ENCODE data around the gene ITPK1. TPM values are rescaled to one million over a fixed set of nuclear protein-coding genes. Genes with fewer than 3 reads are reported as not detected.
"Not testable (repeated sequence)": the region's sequence is repeated elsewhere in the genome, so short reads cannot be mapped to it uniquely, and the experiment has no call there.

ITPK1 gene
- total RNA-seq, 1 experiment from 2014 or later, result 27.5 TPM

GRCh38 chr14:93084866-93085857 is 30.6 kb downstream of the ITPK1 start:
- no peak for DNase-seq (ENCODE audit: low read depth)

GRCh38 chr14:93084402-93084801 is 31.3 kb downstream of the ITPK1 start:
- no peak for DNase-seq (ENCODE audit: low read depth)

- DNase-seq (ENCODE audit: low read depth), result no peak
Measured at GRCh38 chr14:93083917-93084316, 31.8 kb downstream of the ITPK1 start.

GRCh38 chr14:93082576-93083001 is 33.1 kb downstream of the ITPK1 start:
- no peak for DNase-seq (ENCODE audit: low read depth)

GRCh38 chr14:93081876-93082570 is 33.7 kb downstream of the ITPK1 start:
- DNase-seq (ENCODE audit: low read depth), result no peak

GRCh38 chr14:93079865-93080403 is 35.8 kb downstream of the ITPK1 start:
- no peak for DNase-seq (ENCODE audit: low read depth)

GRCh38 chr14:93079321-93079720 is 36.4 kb downstream of the ITPK1 start:
- no peak for DNase-seq (ENCODE audit: low read depth)

- DNase-seq (ENCODE audit: low read depth), result no peak
Measured at GRCh38 chr14:93078870-93079269, 36.9 kb downstream of the ITPK1 start.

GRCh38 chr14:93076755-93077154 is 39.0 kb downstream of the ITPK1 start:
- no peak for DNase-seq (ENCODE audit: low read depth)

GRCh38 chr14:93075891-93076290 is 39.8 kb downstream of the ITPK1 start:
- DNase-seq (ENCODE audit: low read depth), result no peak

- no peak for DNase-seq (ENCODE audit: low read depth)
Measured at GRCh38 chr14:93073910-93074769, 41.6 kb downstream of the ITPK1 start.

- DNase-seq (ENCODE audit: low read depth), result no peak
Measured at GRCh38 chr14:93073358-93073707, 42.4 kb downstream of the ITPK1 start.

GRCh38 chr14:93072659-93073357 is 42.9 kb downstream of the ITPK1 start:
- no peak for DNase-seq (ENCODE audit: low read depth)

- DNase-seq (ENCODE audit: low read depth), result no peak
Measured at GRCh38 chr14:93068711-93069110, 47.0 kb downstream of the ITPK1 start.

- no peak for DNase-seq (ENCODE audit: low read depth)
Measured at GRCh38 chr14:93067088-93067487, 48.6 kb downstream of the ITPK1 start.

- DNase-seq (ENCODE audit: low read depth), result no peak
Measured at GRCh38 chr14:93065272-93065730, 50.4 kb downstream of the ITPK1 start.

- no peak for DNase-seq (ENCODE audit: low read depth)
Measured at GRCh38 chr14:93064411-93065271, 51.1 kb downstream of the ITPK1 start.

GRCh38 chr14:93063393-93063792 is 52.3 kb downstream of the ITPK1 start:
- no peak for DNase-seq (ENCODE audit: low read depth)

- no peak for DNase-seq (ENCODE audit: low read depth)
Measured at GRCh38 chr14:93062890-93063289, 52.8 kb downstream of the ITPK1 start.

- not testable (repeated sequence) for DNase-seq (ENCODE audit: low read depth)
Measured at GRCh38 chr14:93062013-93062412, 53.7 kb downstream of the ITPK1 start.

Data from LHCN-M2 (cell line).